Stimulated activated CD8-positive, alpha-beta memory T cell treated with anti-CD3 and anti-CD28 coated beads, Interleukin-7, amount 100 ng/mL, for 1 hour (primary cell): ENCODE measurements around the gene LY6G5B.

ENCODE experiments used
- DNase-seq, 2 donors: peaks; one replicate each; pipeline ENCODE4 v3.0.0-alpha.2; 2020; ENCODE audit warnings: low read depth in 2 of 2

Gene LY6G5B, protein sequence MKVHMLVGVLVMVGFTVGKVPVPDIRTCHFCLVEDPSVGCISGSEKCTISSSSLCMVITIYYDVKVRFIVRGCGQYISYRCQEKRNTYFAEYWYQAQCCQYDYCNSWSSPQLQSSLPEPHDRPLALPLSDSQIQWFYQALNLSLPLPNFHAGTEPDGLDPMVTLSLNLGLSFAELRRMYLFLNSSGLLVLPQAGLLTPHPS

DNA sequence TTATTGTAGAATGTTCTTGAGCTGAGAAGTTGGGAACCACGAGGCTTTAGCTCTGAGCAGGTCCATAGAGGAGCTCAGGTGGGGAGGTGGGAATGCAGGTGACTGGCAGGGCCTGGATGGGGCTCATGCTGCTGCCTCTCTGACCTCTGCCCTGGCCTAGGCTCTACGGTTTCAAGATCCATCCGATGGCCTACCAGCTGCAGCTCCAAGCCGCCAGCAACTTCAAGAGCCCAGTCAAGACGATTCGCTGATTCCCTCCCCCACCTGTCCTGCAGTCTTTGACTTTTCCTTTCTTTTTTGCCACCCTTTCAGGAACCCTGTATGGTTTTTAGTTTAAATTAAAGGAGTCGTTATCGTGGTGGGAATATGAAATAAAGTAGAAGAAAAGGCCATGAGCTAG is at the start of gene LY6G5B:
Gene LY6G5B, plus strand, starts transcription at position 301 of the 400 bp plus-strand sequence. CDS start 975 bp downstream, outside the sequence.
- no peak for DNase-seq

DNA sequence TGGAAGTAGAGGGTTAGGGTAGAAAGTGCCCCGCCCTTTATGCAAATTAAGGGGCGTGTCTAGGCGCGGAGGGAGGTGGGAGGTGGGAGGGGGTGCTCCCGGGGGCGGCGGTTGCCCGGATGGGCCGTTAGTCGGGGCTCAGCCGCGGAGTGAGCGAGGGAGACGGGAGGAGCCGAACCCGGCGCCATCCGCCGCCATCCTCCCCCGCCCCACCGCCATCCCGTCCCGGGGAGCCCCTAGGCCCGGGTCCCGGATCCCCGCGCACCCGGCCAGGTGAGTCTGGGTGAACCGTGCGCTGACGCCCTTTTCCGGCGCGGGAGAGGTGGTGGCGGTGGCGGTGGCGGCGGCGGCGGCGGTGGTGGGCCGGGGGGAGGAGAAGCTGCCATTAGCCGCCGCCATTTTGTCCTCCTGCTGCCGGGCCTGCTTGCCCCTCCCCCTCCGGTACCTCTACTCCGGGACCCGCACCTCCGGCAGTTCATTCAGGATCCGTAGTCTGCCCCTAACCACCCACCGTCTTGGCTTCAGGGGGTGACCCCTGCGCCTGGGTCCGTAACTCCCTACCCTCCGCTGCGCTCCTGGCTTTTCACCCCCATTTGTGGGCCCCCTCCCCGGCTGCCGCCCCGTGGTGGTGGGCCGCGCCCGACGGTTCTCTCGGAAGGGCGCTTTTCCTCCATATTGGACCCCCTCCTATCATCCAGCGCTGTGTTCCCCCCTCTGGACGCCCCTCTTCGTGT is 49.0 kb upstream of the LY6G5B start, which contains the start of gene PRRC2A:
Gene PRRC2A, plus strand, starts transcription at position 130 of the 734 bp plus-strand sequence. CDS start 2,075 bp downstream, outside the sequence.
- peak; percentile 59 to 87 for DNase-seq

DNA sequence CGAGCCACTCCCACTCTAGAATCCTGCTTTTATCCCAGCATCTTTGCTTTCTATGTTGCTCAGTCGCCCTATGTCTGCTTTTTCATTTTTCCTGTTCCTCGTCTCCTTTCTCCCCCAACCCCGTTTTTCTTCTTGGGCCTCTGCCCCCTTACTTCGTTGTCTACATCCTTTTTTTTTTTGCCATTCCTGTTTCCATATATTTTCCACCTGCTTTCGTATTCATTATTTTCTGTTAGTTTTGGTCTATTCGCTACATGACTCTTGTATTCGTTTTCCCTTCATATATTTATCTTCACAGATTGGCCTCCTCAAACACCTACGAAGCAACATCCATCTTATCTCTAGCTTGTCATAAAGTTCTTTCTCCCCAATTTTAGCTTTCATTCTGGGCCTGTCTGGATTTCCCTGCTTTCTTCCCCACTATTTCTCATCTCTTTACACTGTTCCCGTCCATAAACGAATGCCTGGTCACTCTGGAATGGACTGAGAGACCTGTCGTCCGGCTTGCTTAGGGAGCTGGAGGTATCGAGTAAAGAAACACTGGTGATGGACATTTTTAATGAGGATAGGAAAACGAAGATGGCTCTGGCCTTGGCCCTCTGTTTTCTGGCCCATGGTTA is 48.3 kb upstream of the LY6G5B start:
- no peak for DNase-seq

DNA sequence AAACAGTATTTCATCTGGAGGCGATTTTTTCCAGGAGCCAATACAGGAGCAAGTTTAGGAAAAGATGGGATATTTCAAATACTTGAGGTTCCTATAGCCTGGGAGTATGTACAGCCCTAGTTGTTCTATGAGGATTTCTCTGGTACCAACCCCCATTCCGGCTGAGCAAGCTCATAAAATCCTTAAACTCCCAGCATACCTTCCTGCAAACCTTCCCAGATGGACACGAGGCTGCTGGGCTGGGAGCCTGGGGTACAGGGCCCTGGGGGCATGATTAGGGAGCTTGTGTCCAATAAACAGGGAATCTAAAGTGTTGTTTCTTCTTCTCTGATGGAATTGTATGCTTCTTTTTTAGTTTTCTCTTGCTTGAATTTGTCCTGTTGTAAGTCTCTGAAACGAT is 47.8 kb upstream of the LY6G5B start:
- no peak for DNase-seq

DNA sequence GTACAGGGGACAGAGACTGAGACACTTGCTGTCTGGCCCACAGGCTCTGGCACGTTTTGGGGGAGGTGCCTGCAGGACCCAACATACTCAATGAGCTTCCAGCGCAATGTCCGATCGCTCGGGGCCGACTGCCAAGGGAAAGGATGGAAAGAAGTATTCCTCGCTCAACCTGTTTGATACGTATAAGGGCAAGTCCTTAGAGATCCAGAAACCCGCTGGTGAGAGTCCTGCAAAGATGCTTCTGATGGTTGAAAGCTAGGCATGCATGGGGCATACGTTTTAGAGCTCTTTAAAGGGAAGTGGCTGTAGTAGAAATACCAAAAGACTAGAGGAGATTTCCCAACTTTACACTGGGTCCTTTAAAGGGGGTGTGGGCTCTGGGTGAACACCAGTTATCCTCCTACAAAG is 47.1 kb upstream of the LY6G5B start:
- DNase-seq = no peak

- no peak for DNase-seq
Observed at GRCh38 chr6:31624070-31624469, 45.7 kb upstream of the LY6G5B start.

DNA sequence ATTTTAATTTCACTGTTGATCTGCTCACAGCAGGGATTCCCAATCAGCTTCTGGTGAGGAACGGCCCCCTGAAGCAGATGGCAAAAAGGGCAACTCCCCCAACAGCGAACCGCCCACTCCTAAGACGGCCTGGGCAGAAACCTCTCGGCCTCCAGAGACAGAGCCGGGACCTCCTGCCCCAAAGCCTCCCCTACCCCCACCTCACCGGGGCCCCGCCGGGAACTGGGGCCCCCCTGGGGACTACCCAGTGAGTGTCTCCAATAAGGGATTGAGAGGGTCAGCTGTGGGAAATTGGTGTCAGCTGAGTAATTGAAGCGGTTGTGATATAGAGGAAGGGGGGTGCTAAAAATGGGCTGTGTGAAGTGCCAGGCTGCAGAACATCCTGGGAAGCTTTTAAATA is 42.8 kb upstream of the LY6G5B start:
- no peak for DNase-seq

DNA sequence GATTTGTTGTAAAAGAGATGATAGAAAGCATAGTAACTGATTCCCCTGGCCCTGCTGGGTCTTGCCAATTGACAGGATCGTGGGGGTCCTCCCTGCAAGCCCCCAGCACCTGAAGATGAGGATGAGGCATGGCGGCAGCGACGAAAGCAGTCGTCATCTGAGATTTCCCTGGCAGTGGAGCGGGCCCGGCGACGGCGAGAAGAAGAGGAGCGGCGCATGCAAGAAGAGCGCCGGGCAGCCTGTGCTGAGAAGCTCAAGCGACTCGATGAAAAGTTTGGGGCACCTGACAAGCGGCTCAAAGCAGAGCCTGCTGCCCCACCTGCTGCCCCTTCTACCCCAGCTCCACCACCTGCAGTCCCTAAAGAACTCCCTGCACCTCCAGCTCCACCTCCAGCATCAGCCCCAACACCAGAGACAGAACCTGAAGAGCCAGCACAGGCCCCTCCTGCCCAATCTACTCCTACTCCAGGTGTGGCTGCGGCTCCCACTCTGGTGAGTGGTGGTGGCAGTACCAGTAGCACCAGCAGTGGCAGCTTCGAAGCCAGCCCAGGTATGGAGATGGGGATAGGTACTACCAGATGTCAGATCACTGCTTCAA is 42.0 kb upstream of the LY6G5B start:
- DNase-seq = no peak

DNA sequence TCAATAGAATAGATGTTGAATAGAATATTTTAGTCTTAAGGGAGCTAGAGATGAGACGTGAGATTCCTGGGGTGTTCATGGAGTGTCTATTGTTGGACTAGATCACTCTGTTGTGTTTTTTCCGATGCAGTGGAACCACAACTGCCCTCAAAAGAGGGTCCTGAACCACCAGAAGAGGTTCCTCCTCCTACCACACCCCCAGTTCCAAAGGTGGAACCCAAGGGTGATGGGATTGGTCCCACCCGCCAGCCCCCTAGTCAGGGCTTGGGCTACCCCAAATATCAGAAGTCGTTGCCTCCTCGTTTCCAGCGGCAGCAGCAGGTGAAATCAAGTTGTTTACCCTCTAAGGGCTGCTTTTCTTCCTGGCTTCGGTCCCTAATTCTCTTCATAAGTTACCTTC is 40.8 kb upstream of the LY6G5B start:
- DNase-seq = no peak

- no peak for DNase-seq
Observed at GRCh38 chr6:31630177-31630934, 39.4 kb upstream of the LY6G5B start.

DNA sequence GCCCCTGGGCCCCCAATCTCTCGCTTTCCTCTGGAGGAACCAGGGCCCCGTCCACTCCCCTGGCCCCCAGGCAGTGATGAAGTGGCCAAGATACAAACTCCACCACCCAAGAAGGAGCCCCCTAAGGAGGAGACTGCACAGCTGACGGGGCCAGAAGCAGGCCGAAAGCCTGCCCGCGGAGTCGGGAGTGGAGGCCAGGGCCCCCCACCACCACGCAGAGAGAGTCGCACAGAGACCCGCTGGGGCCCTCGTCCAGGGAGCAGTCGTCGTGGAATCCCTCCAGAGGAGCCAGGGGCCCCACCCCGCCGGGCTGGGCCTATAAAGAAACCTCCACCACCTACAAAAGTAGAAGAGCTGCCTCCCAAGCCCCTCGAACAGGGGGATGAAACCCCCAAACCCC is 38.6 kb upstream of the LY6G5B start:
- no peak for DNase-seq

DNA sequence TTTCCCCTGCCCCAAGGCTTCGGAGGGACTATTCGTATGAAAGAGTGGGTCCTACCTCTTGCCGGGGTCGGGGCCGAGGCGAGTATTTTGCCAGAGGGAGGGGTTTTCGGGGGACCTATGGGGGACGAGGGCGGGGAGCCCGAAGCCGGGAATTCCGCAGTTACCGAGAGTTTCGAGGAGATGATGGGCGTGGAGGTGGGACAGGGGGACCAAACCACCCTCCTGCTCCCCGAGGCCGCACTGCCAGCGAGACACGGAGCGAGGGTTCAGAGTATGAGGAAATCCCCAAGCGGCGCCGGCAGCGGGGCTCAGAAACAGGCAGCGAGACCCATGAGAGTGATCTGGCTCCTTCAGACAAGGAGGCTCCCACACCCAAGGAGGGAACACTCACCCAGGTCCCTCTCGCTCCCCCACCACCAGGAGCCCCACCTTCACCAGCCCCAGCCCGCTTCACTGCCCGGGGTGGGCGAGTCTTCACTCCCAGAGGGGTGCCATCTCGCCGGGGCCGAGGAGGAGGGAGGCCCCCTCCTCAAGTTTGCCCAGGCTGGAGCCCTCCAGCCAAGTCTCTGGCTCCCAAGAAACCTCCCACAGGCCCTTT is 38.0 kb upstream of the LY6G5B start:
- DNase-seq = no peak

DNA sequence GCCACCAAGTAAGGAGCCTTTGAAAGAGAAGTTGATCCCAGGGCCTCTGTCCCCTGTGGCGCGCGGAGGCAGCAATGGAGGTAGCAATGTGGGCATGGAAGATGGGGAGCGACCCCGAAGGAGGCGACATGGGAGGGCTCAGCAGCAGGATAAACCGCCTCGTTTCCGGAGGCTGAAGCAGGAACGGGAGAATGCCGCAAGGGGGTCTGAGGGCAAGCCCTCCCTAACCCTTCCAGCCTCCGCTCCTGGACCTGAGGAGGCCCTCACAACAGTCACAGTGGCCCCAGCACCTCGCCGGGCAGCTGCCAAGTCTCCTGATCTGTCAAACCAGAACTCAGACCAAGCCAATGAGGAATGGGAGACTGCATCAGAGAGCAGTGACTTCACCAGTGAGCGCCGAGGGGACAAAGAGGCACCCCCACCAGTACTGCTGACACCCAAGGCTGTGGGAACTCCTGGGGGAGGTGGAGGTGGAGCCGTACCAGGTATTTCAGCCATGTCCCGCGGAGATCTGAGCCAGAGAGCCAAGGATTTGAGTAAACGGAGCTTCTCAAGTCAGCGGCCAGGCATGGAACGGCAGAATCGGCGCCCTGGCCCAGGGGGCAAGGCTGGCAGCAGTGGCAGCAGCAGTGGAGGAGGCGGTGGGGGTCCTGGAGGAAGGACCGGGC is 37.4 kb upstream of the LY6G5B start:
- DNase-seq = no peak

- no peak for DNase-seq
Observed at GRCh38 chr6:31633447-31633846, 36.3 kb upstream of the LY6G5B start.

DNA sequence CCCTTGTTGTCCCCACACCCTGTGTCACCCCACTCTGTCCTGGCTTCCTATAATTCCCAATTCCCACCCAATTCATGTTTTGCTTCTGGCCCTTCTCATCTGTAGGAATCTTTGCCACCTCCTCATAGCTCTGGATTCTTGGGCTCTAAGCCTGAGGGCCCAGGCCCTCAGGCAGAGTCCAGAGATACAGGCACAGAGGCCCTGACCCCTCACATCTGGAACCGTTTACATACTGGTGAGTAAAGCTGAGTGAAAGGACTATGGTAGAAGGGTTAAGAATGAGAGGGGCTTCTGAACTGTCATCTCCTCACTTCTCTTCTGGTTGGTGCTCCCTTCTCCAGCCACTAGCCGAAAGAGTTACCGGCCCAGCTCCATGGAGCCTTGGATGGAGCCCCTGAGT is 35.6 kb upstream of the LY6G5B start:
- no peak for DNase-seq

- DNase-seq = no peak
Observed at GRCh38 chr6:31634969-31635575, 34.7 kb upstream of the LY6G5B start.

- no peak for DNase-seq
Observed at GRCh38 chr6:31636698-31637596, 32.8 kb upstream of the LY6G5B start.

- no peak for DNase-seq
Observed at GRCh38 chr6:31639043-31639442, 30.7 kb upstream of the LY6G5B start.

- DNase-seq = no peak
Observed at GRCh38 chr6:31639449-31639861, 30.3 kb upstream of the LY6G5B start.
